ENCODE results near the gene TESK1. TPM values are rescaled to one million over a fixed set of nuclear protein-coding genes. Genes with fewer than 3 reads are reported as not detected.
A peak's percentile ranks its signal among the peaks of the same experiment; 100 is the strongest.
"Not testable (repeated sequence)": the region's sequence is repeated elsewhere in the genome, so short reads cannot be mapped to it uniquely, and the experiment has no call there.

Gene TESK1
- total and polyA plus RNA-seq, 2 donors: 9.3 to 32.8 TPM

DNA sequence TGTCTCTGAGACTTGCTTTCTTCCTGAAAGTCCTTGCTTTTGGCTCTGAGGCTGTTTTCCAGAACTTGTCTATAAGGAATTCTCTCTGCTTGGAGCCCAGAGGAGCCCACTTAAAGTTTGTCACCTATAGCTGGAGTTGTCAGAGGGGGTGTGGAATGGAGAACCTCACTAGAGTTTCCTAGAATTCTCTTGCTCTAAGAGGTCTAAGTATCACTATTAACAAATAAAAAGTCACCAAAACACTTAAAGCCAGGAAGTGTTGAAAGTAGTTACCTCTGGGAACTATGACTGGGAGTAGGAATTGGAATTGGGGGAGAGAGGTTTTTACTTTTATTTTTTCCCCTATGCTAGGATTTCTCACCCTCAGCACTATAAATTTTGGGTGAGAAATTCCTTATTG, 30.7 kb downstream of the TESK1 start:
- H3K27ac ChIP-seq (ENCODE audit: low read depth in 1 of 2, low read length in 1 of 2): no peak overlapping the region

DNA sequence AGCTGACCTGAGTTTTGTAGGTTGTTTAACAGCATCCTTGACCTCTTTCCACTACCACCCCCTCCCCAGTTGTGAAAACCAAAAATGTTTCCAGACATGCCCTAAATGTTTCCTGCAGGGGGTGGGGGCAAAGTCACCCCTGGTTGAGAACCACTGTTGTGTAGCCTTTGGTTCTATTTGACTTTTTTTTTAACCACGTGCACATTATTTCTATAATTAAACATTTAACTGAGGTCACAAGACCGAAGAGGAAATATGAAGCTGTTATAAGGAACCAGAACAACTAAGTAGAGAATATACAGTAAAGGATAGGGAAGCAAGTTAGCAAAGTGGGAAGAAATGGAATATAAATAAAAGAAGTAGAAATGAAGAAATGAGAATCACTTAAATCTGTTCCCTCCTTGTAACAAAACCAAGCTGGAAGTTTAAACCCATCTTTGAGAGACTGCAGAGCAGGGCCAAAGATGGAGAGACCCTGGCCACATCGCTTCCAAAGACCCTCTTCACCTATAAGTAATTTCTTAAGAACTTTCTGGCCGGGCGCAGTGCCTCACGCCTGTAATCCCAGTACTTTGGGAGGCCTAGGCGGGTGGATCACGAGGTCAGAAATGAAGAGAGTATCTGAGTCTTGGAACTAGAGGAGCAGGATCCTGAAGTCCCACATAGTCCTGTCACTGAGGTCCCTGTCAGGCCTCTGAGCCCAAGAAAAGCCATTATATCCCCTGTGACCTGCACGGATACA, 31.2 kb downstream of the TESK1 start:
- Histone ChIP-seq H3K27ac (ENCODE audit: low read depth in 1 of 2, low read length in 1 of 2) (no peak overlapping the region), H3K36me3 (ENCODE audit: control insufficient read depth in 2 of 2, insufficient read depth in 2 of 2, low read length in 1 of 2) (no peaks in the 10 kb centered on the region), H3K27me3 (ENCODE audit: control insufficient read depth in 2 of 2, insufficient read depth in 1 of 2, low read length in 1 of 2) (no peaks in the 10 kb centered on the region), H3K4me1 (ENCODE audit: control insufficient read depth in 2 of 2, insufficient read depth in 2 of 2, low read length in 2 of 2) (peaks cover 5 to 7% of the 10 kb centered on the region in 2 donors), H3K9me3 (ENCODE audit: control insufficient read depth in 2 of 2, insufficient read depth in 1 of 2, low read length in 1 of 2) (no peaks in the 10 kb centered on the region), H3K4me3 (ENCODE audit: low read length in 2 of 2) (no peak overlapping the region)
- DNase-seq (ENCODE audit: low read depth in 6 of 9, low spot score in 9 of 9): no peak
- WGBS: 81% methylated on average over 9 of the region's 9 CpGs

More for the DNA sequence above, 30.7 kb downstream of the TESK1 start:
- Histone ChIP-seq H3K4me3 (ENCODE audit: low read length in 2 of 2) (no peak overlapping the region), H3K4me1 (ENCODE audit: control insufficient read depth in 2 of 2, insufficient read depth in 2 of 2, low read length in 2 of 2) (peaks cover 5 to 7% of the 10 kb centered on the region in 2 donors), H3K9me3 (ENCODE audit: control insufficient read depth in 2 of 2, insufficient read depth in 1 of 2, low read length in 1 of 2) (no peaks in the 10 kb centered on the region), H3K27me3 (ENCODE audit: control insufficient read depth in 2 of 2, insufficient read depth in 1 of 2, low read length in 1 of 2) (no peaks in the 10 kb centered on the region), H3K36me3 (ENCODE audit: control insufficient read depth in 2 of 2, insufficient read depth in 2 of 2, low read length in 1 of 2) (no peaks in the 10 kb centered on the region)
- no peak for DNase-seq (ENCODE audit: low read depth in 6 of 9, low spot score in 9 of 9)

DNA sequence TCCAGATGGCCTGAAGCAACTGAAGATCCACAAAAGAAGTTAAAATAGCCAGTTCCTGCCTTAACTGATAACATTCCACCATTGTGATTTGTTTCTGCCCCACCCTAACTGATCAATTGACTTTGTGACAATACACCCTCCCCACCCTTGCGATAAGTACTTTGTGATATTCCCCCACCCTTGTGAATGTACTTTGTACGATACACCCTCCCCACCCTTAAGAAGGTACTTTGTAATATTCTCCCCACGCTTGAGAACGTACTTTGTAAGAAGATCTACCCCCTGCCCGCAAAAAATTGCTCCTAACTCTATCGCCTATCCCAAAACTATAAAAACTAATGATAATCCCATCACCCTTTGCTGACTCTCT, 31.8 kb downstream of the TESK1 start:
- H3K27ac ChIP-seq (ENCODE audit: low read depth in 1 of 2, low read length in 1 of 2): not testable (repeated sequence)

DNA sequence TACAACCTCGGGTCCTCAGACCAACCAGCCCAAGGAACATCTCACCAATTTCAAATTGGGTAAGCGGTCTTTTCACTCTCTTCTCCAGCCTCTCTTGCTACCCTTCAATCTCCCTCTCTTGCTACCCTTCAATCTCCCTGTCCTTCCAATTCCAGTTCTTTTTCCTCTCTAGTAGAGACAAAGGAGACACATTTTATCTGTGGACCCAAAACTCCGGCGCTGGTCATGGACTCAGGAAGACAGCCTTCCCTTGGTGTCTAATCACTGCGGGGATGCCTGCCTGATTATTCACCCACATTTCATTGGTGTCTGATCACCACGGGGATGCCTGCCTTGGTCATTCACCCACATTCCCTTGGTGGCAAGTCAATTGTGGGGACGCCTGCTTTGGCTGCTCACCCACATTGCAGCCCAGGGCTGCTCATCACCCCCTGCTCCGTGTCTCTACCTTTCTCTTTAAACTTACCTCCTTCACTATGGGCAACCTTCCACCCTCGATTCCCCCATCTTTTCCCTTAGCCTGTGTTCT, 32.4 kb downstream of the TESK1 start:
- not testable (repeated sequence) for H3K9me3 ChIP-seq (ENCODE audit: control insufficient read depth in 2 of 2, insufficient read depth in 1 of 2, low read length in 1 of 2); DNase-seq (ENCODE audit: low read depth in 6 of 9, low spot score in 9 of 9); H3K36me3 ChIP-seq (ENCODE audit: control insufficient read depth in 2 of 2, insufficient read depth in 2 of 2, low read length in 1 of 2); H3K4me3 ChIP-seq (ENCODE audit: low read length in 2 of 2); H3K27ac ChIP-seq (ENCODE audit: low read depth in 1 of 2, low read length in 1 of 2); H3K27me3 ChIP-seq (ENCODE audit: control insufficient read depth in 2 of 2, insufficient read depth in 1 of 2, low read length in 1 of 2); H3K4me1 ChIP-seq (ENCODE audit: control insufficient read depth in 2 of 2, insufficient read depth in 2 of 2, low read length in 2 of 2)
- 99% methylated on average over 9 of the region's 9 CpGs for WGBS

More for the DNA sequence above, 31.8 kb downstream of the TESK1 start:
- WGBS: 97% methylated on average over 6 of the region's 6 CpGs
- H3K27me3 ChIP-seq (ENCODE audit: control insufficient read depth in 2 of 2, insufficient read depth in 1 of 2, low read length in 1 of 2); H3K4me3 ChIP-seq (ENCODE audit: low read length in 2 of 2); DNase-seq (ENCODE audit: low read depth in 6 of 9, low spot score in 9 of 9); H3K4me1 ChIP-seq (ENCODE audit: control insufficient read depth in 2 of 2, insufficient read depth in 2 of 2, low read length in 2 of 2); H3K36me3 ChIP-seq (ENCODE audit: control insufficient read depth in 2 of 2, insufficient read depth in 2 of 2, low read length in 1 of 2); H3K9me3 ChIP-seq (ENCODE audit: control insufficient read depth in 2 of 2, insufficient read depth in 1 of 2, low read length in 1 of 2): not testable (repeated sequence)

DNA sequence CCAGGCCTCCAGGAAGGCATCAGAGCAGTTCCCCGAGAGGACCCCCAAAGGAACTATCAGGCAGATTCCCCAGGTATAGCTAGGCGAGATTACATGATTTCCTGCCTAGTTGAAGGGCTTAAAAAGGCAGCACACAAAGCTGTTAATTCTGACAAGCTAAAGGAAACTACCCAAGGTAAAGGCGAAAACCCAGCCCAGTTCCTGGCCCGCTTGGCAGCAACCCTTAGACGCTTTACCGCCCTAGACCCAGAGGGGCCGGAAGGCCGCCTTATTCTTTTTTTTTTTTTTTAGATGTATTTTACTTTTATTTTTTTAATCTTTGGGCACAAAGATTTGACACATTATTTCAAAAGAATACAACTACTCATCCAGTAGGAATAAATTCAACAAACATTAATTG, 33.7 kb downstream of the TESK1 start:
- H3K27me3 ChIP-seq (ENCODE audit: control insufficient read depth in 2 of 2, insufficient read depth in 1 of 2, low read length in 1 of 2); H3K36me3 ChIP-seq (ENCODE audit: control insufficient read depth in 2 of 2, insufficient read depth in 2 of 2, low read length in 1 of 2); H3K4me3 ChIP-seq (ENCODE audit: low read length in 2 of 2); H3K9me3 ChIP-seq (ENCODE audit: control insufficient read depth in 2 of 2, insufficient read depth in 1 of 2, low read length in 1 of 2); H3K4me1 ChIP-seq (ENCODE audit: control insufficient read depth in 2 of 2, insufficient read depth in 2 of 2, low read length in 2 of 2): not testable (repeated sequence)
- WGBS: 35% methylated on average over 7 of the region's 8 CpGs
- DNase-seq (ENCODE audit: low read depth in 6 of 9, low spot score in 9 of 9): peak in 1 of 9 donors; percentile 54
- H3K27ac ChIP-seq (ENCODE audit: low read depth in 1 of 2, low read length in 1 of 2): peak overlapping the region; percentile 18 to 23

DNA sequence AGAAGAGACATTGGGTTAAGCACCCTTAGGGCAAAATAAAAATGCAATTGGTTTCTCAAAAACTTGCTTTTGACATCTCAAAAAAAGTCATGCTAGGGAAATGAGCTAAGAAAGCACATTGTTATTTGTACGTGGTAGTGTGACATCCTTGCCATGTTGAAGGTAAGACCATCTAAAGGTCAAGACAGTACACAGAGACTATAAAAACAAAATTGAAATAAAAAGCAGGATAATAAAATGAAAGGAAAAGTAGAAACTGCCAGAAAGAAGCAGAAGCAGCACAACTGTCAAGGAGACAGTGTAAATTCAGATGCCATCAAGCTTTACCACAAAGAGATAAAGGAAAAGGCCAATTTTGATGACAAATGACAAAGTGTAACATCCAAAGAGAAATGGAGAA, 34.2 kb downstream of the TESK1 start:
- not testable (repeated sequence) for H3K4me3 ChIP-seq (ENCODE audit: low read length in 2 of 2); H3K9me3 ChIP-seq (ENCODE audit: control insufficient read depth in 2 of 2, insufficient read depth in 1 of 2, low read length in 1 of 2); H3K4me1 ChIP-seq (ENCODE audit: control insufficient read depth in 2 of 2, insufficient read depth in 2 of 2, low read length in 2 of 2); H3K27me3 ChIP-seq (ENCODE audit: control insufficient read depth in 2 of 2, insufficient read depth in 1 of 2, low read length in 1 of 2); H3K36me3 ChIP-seq (ENCODE audit: control insufficient read depth in 2 of 2, insufficient read depth in 2 of 2, low read length in 1 of 2); DNase-seq (ENCODE audit: low read depth in 6 of 9, low spot score in 9 of 9)
- H3K27ac ChIP-seq (ENCODE audit: low read depth in 1 of 2, low read length in 1 of 2): peak overlapping the region in 1 of 2 donors; percentile 56
- WGBS: 60% methylated on average over 1 of the region's 1 CpG

DNA sequence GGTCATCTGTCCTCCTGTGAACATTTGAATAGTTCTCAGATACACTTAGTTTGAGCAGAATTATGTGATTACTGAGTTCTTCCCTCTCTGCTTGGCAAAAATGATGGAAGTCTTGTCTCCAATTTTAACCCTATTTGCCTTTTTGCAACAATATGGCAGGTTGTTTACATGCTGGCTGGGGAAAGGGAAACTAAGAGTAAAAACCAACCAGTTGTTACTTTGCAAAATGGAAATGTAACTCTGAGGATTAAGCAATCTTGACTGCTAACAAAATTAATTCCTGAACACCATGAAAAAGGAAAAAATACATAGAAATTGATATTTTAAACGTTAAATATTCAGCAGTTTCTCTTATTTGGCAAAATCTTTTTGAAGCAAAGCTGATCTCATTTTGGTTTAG, 34.6 kb downstream of the TESK1 start:
- H3K27me3 ChIP-seq (ENCODE audit: control insufficient read depth in 2 of 2, insufficient read depth in 1 of 2, low read length in 1 of 2): no peaks in the 10 kb centered on the region
- DNase-seq (ENCODE audit: low read depth in 6 of 9, low spot score in 9 of 9): no peak
- H3K9me3 ChIP-seq (ENCODE audit: control insufficient read depth in 2 of 2, insufficient read depth in 1 of 2, low read length in 1 of 2): no peaks in the 10 kb centered on the region
- peaks cover 8 to 10% of the 10 kb centered on the region in 2 donors for H3K4me1 ChIP-seq (ENCODE audit: control insufficient read depth in 2 of 2, insufficient read depth in 2 of 2, low read length in 2 of 2)
- no peak overlapping the region for H3K4me3 ChIP-seq (ENCODE audit: low read length in 2 of 2)
- peak overlapping the region in 1 of 2 donors; percentile 56 for H3K27ac ChIP-seq (ENCODE audit: low read depth in 1 of 2, low read length in 1 of 2)
- WGBS: 100% methylated on average over 1 of the region's 1 CpG
- peaks cover 0 to 8% of the 10 kb centered on the region in 2 donors for H3K36me3 ChIP-seq (ENCODE audit: control insufficient read depth in 2 of 2, insufficient read depth in 2 of 2, low read length in 1 of 2)

DNA sequence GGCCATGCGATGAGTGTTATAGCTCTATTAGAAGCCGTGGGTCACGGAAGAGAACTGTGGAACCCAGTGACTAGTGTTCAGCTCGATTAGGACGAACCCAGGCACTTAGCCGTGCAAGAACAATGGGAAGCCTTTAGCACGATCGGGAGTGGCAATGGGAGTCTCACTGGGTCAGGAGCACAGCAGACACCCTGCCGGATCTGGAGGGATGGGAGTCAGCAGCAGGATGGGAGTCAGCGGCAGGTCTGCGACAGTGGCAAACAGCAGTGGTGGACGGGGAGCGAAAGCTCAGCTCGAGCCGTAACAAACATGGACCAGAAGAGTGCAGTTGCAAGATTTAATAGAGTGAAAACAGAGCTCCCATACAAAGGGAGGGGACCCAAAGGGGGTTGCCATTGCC, 35.4 kb downstream of the TESK1 start:
- not testable (repeated sequence) for H3K36me3 ChIP-seq (ENCODE audit: control insufficient read depth in 2 of 2, insufficient read depth in 2 of 2, low read length in 1 of 2); H3K27me3 ChIP-seq (ENCODE audit: control insufficient read depth in 2 of 2, insufficient read depth in 1 of 2, low read length in 1 of 2); DNase-seq (ENCODE audit: low read depth in 6 of 9, low spot score in 9 of 9); H3K27ac ChIP-seq (ENCODE audit: low read depth in 1 of 2, low read length in 1 of 2); H3K9me3 ChIP-seq (ENCODE audit: control insufficient read depth in 2 of 2, insufficient read depth in 1 of 2, low read length in 1 of 2); H3K4me3 ChIP-seq (ENCODE audit: low read length in 2 of 2)
- peaks cover 9 to 18% of the 10 kb centered on the region in 2 donors for H3K4me1 ChIP-seq (ENCODE audit: control insufficient read depth in 2 of 2, insufficient read depth in 2 of 2, low read length in 2 of 2)
- WGBS: over 99% methylated on average over 15 of the region's 15 CpGs

DNA sequence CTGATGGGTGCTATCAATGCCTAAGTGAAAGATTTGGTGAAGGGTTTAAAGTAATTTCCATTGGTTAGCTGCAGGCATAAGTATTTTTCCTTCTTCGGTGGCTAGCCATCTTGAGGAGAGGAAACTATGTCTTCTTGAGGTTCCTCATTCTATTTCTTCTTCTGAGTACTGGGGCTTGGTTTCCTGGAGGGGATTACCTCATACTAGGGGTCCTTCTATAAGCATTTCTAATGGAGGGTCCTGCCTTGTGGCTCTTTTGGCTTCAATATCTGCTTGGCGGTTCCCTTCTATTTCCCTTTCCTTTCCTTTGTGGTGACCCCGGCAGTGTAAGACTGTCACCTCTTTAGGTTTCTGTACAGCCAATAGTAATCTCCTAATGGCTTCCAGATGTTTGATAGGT, 36.4 kb downstream of the TESK1 start:
- peaks cover 12 to 22% of the 10 kb centered on the region in 2 donors for H3K4me1 ChIP-seq (ENCODE audit: control insufficient read depth in 2 of 2, insufficient read depth in 2 of 2, low read length in 2 of 2)
- H3K4me3 ChIP-seq (ENCODE audit: low read length in 2 of 2); H3K36me3 ChIP-seq (ENCODE audit: control insufficient read depth in 2 of 2, insufficient read depth in 2 of 2, low read length in 1 of 2); H3K27me3 ChIP-seq (ENCODE audit: control insufficient read depth in 2 of 2, insufficient read depth in 1 of 2, low read length in 1 of 2); H3K27ac ChIP-seq (ENCODE audit: low read depth in 1 of 2, low read length in 1 of 2); DNase-seq (ENCODE audit: low read depth in 6 of 9, low spot score in 9 of 9); H3K9me3 ChIP-seq (ENCODE audit: control insufficient read depth in 2 of 2, insufficient read depth in 1 of 2, low read length in 1 of 2): not testable (repeated sequence)
- WGBS: 64% methylated on average over 3 of the region's 3 CpGs

Measured in thymus (tissue), 11 donors.